GM19452 (cell line): ENCODE measurements around the gene KCTD20.

Source experiments
- ATAC-seq: cut with Tn5 transposase; IDR thresholded peaks from one replicate; pipeline ENCODE4 v1.9.1; 2021; ENCODE audit not compliant: unreplicated experiment

Gene KCTD20

DNA sequence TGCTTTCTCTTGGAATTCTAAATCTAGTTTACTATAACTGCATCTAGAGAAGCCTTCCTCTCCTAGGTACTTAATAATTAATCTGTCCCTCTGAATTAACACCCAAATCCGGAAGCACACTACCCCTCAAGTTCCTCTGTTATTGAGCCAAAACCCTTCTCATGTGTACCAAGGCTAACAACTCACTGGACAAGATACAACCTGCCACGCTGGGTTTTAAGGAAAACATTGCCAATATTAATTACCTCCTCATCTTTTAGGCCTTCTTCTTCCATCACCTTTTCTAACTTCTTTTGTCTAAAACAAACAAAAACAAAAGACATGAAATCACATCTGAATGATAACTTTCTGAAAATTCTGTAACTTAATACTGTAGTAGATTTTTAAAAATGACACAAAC is 82.5 kb downstream of the KCTD20 start:
- no peak for ATAC-seq

DNA sequence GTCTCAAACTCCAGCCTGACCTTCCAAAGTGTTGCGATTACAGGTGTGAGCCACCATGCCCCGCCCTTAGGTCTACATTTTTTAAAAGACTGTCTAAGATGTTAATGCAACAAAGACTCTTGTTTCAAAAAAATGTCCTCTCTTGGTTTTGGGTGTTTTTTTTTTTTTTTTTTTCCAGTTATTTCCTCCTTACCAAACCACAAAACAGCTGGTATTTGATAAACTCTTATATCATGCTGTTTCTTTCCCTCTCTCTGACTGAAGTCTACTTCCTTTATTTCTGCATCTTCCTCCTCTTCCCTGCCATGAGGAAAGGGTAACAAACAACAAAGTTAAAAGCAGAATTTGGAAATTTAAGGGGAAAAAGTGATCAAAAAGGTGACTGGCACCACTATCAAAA is 83.3 kb downstream of the KCTD20 start:
- no peak for ATAC-seq

GRCh38 chr6:36533321-36533720 is 90.5 kb downstream of the KCTD20 start:
- ATAC-seq = no peak

- no peak for ATAC-seq
These were observed 94.2 kb downstream of the KCTD20 start for GRCh38 chr6:36536873-36537547.

DNA sequence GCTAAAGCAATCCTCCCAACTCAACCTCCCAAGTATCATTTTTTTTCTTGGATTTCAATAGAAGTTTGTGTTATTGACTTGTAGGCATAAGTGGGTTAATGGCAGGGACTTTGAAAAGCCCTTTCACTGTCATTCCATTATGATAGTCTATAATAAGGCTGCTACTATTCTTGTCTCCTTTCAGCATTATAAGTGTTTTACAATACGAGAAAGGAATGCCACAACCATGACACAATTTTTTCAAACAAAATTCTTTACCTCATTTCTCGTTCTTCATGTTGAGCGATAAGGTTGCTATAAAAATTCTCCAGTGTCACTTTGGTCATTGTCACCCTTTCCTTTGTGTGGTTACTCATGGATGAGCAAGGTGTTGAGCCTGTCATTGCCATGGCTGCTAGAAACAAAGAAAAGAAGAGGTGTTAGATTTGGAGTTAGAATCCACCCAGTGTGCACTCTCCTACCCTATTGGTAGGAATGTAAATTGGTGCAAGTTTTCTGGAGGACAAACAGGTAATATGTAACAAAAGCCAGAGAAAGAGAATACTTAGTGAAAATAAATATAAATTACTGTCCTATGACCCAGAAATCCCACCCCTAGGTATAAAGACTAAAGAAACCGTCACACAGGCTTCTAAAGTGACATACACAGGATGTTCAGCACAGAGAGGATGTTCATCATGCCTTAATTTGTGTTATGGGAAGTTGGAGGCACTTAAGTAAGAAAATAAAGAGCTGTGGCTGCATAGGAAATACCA is 97.2 kb downstream of the KCTD20 start:
- no peak for ATAC-seq
